Left ventricle myocardium inferior (tissue), 1 donor: ENCODE results near the gene GSTP1. TPM values are rescaled to one million over a fixed set of nuclear protein-coding genes. Genes with fewer than 3 reads are reported as not detected.
A peak's percentile ranks its signal among the peaks of the same experiment; 100 is the strongest.

Experiments
- DNase-seq: peaks from one replicate; pipeline ENCODE4 v3.0.0-alpha.2; 2020
- H3K27ac ChIP-seq: fragments of 200-600 bp; replicated peaks from 2 replicates; pipeline ENCODE4 v1.8.0; 2021
- H3K27me3 ChIP-seq: fragments of 200-600 bp; 2 replicates; pipeline ENCODE4 v1.8.0; 2021; ENCODE audit warnings: low read depth
- H3K36me3 ChIP-seq: fragments of 200-600 bp; 2 replicates; pipeline ENCODE4 v1.8.0; 2021
- H3K4me1 ChIP-seq: fragments of 200-600 bp; 2 replicates; pipeline ENCODE4 v1.8.0; 2021
- H3K4me3 ChIP-seq: fragments of 200-600 bp; 2 replicates; pipeline ENCODE4 v1.8.0; 2021; ENCODE audit warnings: mild to moderate bottlenecking, moderate library complexity
- H3K9me3 ChIP-seq: fragments of 200-600 bp; replicated peaks from 2 replicates; pipeline ENCODE4 v1.8.0; 2021
- CTCF ChIP-seq: fragments of 200-600 bp; IDR thresholded peaks from 2 replicates; pipeline ENCODE4 v1.8.0; 2021; ENCODE audit warnings: antibody characterized with exemption, mild to moderate bottlenecking, borderline replicate concordance
- intact Hi-C: fragments of 100-400 bp; cut with micrococcal nuclease; formaldehyde crosslinking; loops from one replicate; pipeline ENCODE4 v1.11.0; 2022
- total RNA-seq: library from RNA; stranded (reverse); fragmentation: NEBNext Ultra II Directional; extraction: Animal tissue kit (Norgen Biotek cat#: 25700); gene quantifications from one replicate; pipeline ENCODE4 v1.2.1, GENCODE V29; 2021
- donor health status: DM: no; HTN: yes; CAD: no; lungs with severe emphysema.

Gene GSTP1
- total RNA-seq, 1 donor from 2014 or later: 313 TPM

DNA sequence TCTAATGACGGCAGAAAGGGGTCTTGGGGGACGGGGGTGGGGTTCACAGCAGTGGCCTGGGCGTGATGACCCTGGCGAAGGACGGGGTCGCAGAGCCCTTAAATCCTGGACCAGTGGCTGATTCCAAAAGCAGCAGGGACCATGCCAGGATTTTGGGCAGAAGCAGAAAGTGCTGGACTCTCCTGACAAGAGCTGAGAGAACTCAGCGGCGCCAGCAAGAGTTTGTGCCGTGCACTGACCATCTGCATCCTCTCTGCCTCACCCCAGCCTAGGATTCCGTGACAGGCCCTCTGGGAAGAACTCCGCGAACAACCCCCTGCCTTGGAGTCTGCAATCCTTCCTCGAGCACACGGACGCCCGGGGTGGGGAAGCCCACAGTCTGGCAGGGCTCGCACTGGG, 22.5 kb downstream of the GSTP1 start:
- Histone ChIP-seq H3K4me1 (peaks cover 44% of the 10 kb centered on the region), H3K27ac (peak overlapping the region; percentile 95), H3K27me3 (peaks cover 2% of the 10 kb centered on the region), H3K4me3 (peak overlapping the region; percentile 98), H3K9me3 (no peaks in the 10 kb centered on the region), H3K36me3 (peaks cover 30% of the 10 kb centered on the region)
- DNase-seq: no peak
- intact Hi-C loops: no loop called here
- no peak for TF ChIP-seq CTCF

GRCh38 chr11:67606492-67607295, 23.1 kb downstream of the GSTP1 start, which contains the start of gene NDUFV1:
Gene NDUFV1 (plus strand): TSS chr11:67606936. CDS start chr11:67607005, 69 bp downstream.
- Histone ChIP-seq H3K9me3 (no peaks in the 10 kb centered on the region), H3K27me3 (no peaks in the 10 kb centered on the region), H3K4me3 (peak within 1 kb of the TSS; percentile 98), H3K27ac (peak within 1 kb of the TSS; percentile 95), H3K36me3 (peaks cover 36% of the 10 kb centered on the region), H3K4me1 (peaks cover 44% of the 10 kb centered on the region)
- TF ChIP-seq CTCF: peak; percentile 73
- peak; percentile 98 for DNase-seq
- intact Hi-C loops: no loop called here

- peaks cover 44% of the 10 kb centered on the region for H3K36me3 ChIP-seq
- no peak for TF ChIP-seq CTCF
- peak overlapping the region; percentile 95 for H3K27ac ChIP-seq
- H3K9me3 ChIP-seq: no peaks in the 10 kb centered on the region
- H3K4me1 ChIP-seq: peaks cover 44% of the 10 kb centered on the region
- H3K4me3 ChIP-seq: peak overlapping the region; percentile 98
- intact Hi-C loops: no loop called here
- no peaks in the 10 kb centered on the region for H3K27me3 ChIP-seq
- DNase-seq: no peak
Observed at GRCh38 chr11:67607507-67607906, 23.9 kb downstream of the GSTP1 start.

DNA sequence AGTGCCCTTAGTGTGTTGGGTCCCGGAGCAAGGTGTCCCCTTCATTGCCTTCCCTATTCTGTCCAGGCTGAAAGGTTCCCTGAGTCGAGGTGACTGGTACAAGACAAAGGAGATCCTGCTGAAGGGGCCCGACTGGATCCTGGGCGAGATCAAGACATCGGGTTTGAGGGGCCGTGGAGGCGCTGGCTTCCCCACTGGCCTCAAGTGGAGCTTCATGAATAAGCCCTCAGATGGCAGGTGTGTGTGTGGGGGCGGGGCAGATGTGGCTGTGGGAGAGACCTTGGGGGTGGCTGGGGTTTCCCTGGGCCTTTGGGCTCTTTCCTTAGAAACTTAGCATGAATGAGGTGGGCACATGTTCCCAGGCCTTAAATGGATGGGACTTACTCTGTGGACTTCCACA, 24.9 kb downstream of the GSTP1 start:
- H3K4me3 ChIP-seq: no peak overlapping the region
- intact Hi-C loops: no loop called here
- no peak overlapping the region for H3K27ac ChIP-seq
- TF ChIP-seq CTCF: no peak
- H3K36me3 ChIP-seq: peaks cover 52% of the 10 kb centered on the region
- no peak for DNase-seq
- no peaks in the 10 kb centered on the region for H3K27me3 ChIP-seq
- H3K4me1 ChIP-seq: peaks cover 44% of the 10 kb centered on the region
- no peaks in the 10 kb centered on the region for H3K9me3 ChIP-seq

- Histone ChIP-seq H3K4me1 (peaks cover 52% of the 10 kb centered on the region), H3K27me3 (no peaks in the 10 kb centered on the region), H3K9me3 (no peaks in the 10 kb centered on the region), H3K27ac (no peak overlapping the region), H3K36me3 (peaks cover 52% of the 10 kb centered on the region), H3K4me3 (no peak overlapping the region)
- intact Hi-C loops: no loop called here
- no peak for TF ChIP-seq CTCF
- no peak for DNase-seq
Observed at GRCh38 chr11:67609316-67609715, 25.7 kb downstream of the GSTP1 start.
